ENCODE data around the gene ELOA2.
"Not testable (repeated sequence)": the region's sequence is repeated elsewhere in the genome, so short reads cannot be mapped to it uniquely, and the experiment has no call there.

The ELOA2 gene

GRCh38 chr18:47022821-47023220, 12.6 kb downstream of the ELOA2 start:
- not testable (repeated sequence) for DNase-seq (ENCODE audit: low read depth)

- not testable (repeated sequence) for DNase-seq (ENCODE audit: low read depth)
These were observed 14.7 kb downstream of the ELOA2 start for GRCh38 chr18:47020757-47021156.

GRCh38 chr18:47019870-47020269, 15.6 kb downstream of the ELOA2 start:
- DNase-seq (ENCODE audit: low read depth) = not testable (repeated sequence)
